Fibroblast of skin of left quadriceps (primary cell): Measurements from ENCODE around the gene GET4.
"Not testable (repeated sequence)": the region's sequence is repeated elsewhere in the genome, so short reads cannot be mapped to it uniquely, and the experiment has no call there.

ENCODE experiments used
- DNase-seq, 2 experiments: peaks; one replicate each; pipeline ENCODE4 v3.0.0-alpha.2; 2013; ENCODE audit warnings: low read depth in 2 of 2

Gene GET4

DNA sequence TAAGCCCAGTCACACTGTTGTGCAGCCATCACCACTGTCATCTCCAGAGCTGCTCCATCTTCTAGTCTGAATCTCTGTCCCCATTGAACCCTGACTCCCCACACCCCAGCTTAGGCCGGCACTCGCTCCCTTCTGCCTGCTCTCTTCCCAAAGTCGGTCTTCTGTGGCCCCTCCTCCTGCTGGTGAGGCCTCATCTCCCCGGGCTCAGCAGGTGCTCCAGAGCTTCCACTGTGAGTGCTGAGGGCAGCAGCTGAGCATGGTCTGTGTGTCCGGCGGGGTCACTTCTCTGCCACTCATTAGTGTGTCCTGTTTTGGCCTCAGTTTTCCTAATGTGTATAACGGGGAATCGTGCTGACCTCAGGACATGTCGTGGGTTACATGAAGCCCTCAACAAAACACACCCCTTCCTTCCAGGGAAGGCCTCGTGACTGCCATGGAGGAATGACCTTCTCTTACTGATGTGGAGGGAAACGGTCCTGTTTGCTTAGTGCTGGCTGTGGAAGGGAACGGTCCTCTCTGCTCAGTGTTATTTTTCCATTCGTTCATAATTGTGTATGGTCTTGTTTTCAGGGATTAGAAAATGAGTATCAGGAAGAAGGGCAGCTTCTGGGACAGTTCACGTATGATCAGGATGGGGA lies 4.3 kb upstream of the GET4 start:
- no peak for DNase-seq

DNA sequence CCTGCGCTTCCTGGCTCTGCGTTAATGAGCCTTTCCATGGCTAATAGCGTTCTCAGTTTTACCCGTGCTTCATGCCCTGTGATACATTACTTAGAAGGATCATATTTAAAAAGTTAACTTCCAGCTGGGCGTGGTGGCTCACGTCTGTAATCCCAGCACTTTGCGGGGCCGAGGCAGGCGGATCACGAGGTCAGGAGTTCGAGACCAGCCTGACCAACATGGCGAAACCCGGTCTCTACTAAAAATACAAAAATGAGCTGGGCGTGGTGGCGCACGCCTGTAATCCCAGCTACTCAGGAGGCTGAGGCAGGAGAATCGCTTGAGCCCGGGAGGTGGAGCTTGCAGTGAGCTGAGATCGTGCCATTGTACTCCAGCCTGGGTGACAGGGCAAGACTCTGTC lies 3.7 kb upstream of the GET4 start:
- DNase-seq = not testable (repeated sequence)

DNA sequence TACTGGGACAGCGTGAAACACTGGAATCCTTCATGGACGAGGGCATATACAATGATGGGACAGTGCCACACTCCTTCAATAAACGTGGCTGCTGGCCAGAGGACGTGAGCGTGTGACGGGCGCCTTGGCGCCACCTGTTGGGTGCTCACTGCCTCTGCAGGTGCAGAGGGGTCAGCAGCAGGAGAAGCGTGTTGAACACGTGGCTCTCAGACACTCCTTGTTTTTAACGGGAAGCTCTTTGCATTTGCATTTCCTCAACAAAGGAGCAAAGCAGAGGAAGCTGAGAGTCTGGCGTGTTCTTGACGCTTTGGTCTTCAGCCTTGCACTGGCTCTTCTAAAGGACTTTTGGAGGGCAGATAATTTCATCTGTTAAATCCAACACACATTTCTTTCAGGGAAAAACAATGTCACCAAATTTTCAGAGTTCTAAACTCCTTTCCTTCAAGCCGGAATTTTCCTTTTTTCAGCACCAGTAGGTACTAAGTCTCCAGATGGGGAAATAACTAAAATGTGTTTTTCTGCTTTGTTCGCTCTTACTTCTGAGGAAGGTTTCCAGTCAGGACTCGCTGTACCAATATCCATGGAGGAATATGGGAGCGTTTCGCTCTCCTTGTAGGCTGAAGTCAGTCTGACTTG lies 2.9 kb upstream of the GET4 start:
- DNase-seq = peak; percentile 36 to 40

DNA sequence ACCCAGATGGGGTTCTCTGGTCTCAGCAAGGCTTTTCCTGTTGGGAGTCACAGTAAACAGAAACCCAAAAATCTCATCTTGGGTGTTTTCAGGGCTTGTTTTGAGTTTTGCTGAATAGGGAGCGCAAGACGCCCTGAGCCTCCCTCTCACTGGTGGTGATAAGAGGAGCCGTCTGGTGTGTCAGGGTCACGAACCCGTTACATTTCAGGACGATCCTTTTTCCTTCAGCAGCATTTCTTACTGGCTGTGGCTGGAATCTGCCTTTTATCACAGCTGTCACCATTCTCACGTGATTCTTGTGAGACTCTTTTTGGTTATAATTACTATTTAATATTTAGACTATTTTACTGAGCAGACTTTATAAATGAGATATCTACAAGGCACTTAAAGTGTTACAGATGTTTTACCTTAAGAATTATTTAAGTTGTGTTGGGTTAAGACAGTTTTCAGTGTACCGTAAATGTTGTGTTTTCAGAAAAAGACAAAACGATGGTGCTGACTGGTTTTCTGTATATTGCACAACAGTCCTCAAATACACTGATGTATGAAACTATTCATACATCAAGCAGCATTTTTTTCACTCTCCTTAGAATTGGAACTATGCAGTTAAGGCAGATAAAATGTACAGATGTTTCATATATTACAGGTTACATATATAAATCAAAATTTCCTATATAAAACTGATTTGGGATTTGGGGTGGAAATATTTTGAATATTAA lies 2.2 kb upstream of the GET4 start:
- no peak for DNase-seq

DNA sequence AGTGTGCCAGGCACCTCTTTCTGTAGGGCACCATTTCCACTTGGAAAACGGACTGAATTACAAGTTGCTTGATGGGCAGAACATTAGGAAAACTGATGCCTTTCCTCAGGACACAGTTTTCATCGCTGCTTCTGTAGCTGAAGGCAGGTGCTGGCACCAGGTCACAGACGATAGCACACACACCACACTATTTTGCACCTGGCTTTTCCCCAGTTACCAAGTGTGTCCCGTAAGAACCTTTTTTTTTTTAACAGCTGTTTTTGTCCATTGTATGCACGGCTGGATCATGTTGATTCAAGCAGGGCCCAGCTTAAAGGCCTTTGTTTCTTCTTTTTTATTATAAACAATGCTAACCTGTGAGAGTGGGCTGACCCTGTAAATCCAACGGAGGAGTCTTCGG lies 1.3 kb upstream of the GET4 start:
- no peak for DNase-seq

DNA sequence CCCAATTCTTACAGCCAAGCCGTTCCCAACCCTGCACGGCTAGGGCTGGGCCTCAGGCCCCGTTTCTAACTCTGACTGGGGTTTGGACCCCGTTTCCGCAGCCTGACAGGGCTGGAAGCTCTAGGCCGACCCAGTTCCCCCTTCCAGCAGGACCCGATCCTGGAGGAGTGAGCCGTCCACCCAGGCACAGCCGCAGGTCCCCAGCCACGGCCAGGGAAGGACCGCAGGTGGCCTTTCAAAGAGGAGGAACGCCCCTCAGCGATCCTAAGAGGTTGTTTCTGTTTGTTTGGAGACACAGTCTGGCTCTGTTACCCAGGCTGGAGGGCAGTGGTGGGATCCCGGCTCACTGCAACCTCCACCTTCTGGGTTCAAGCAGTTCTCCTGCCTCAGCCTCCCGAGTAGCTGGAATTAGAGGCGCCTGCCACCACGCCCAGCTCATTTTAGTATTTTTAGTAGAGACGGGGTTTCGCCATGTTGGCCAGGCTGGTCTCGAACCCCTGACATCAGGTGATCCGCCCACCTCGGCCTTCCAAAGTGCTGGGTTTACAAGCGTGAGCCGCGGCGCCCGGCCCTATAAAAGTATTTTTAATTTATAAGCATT lies 778 bp upstream of the GET4 start:
- DNase-seq = no peak

DNA sequence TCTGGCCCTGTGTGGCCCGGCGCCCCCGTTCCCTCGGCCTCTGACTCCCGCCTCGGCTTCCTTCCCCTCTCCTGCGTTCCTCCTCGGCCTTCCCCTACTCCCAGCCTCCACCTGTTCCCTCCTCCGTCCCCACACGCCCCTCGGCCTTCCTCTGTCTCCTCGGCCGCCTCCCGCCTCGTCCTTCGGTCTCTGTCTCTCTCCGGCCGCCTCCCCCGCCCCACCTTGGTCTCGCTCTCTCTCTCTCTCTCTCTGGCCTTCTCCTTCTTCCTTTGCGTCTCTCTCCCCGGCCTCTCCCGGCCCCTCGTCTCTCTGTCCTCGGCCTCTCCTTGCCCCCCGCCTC lies 588 bp downstream of the GET4 start:
- no peak for DNase-seq

DNA sequence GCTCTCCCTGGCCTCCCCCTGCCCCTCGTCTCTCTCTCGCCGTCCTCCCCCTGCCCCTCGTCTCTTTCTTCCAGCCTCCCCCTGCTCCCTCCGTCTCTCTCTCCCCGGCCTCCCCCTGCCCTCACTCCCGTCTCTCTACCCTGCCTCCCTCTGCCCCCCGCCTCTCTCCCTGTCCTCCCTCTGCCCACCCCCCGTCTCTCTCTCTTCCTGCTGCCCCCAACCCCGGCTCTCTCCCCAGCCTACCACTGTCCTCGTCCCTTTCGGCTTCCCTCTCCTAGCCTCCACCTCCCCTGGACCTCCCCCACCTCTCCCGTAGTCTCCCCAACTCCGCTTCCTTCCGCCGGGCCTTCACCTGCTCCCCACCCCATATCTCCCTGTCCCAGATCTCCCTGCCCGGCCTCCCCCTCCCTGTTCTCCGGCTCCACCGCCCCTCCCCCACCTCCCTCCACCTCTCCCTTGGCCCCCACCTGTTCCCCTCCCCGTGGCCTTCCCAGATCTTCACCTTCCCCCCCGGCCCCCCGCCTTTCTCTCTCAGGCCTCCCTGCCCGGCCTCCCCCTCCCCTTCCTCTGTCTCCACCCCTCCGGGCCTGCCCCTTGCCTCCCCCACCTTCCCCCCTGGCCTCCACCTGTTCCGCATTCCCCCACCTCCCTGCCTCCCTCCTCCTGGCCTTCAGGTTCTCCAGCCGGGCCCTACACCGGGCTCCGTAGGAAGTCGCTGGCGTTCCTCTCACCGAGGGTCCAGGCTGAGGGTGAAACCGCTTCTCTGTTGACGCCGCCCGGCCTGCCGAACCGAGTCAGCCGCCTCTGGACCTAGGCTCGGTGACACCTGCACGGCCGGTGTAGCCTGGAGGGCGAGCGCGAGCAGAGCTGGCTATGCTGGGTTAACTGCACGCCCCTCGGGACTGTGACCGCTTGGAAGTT lies 1.2 kb downstream of the GET4 start:
- DNase-seq = no peak

DNA sequence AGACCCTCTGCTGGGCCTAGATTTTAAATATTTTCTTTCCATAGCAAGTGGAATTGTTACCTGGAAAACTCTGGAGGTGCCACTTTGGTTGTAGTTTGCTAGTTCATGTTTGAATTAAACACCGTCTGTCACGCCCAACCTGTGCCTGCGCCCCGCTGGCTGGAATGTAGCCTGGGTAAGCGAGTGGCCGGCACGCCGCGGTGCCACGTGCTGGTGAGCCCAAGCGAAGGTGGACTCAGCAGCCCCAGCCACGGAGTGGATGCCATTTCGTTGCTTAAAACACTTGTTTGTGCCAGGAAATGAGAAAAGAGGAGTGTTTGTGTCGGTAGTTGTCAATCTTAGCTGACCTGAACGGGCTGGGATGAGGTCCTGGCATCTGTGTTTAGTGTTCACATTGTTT lies 2.7 kb downstream of the GET4 start:
- DNase-seq = no peak

DNA sequence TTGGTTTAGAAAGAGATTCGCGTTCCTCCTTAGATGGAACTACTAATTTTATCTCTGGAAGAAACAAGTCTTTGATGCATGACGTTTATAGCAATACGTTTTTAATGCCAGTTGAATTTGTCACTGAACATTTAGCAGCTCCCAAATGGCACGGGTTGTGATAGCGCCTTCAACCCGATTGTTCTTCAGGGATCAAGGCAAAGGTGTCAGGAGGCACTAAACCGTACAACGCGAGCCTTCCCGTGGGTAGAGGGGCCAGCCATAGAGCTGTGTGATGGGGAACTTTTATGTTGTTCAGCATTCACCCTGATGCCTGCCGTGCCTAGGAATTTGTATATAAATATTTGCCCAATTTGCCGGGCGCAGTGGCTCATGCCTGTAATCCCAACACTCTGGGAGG lies 3.4 kb downstream of the GET4 start:
- no peak for DNase-seq

DNA sequence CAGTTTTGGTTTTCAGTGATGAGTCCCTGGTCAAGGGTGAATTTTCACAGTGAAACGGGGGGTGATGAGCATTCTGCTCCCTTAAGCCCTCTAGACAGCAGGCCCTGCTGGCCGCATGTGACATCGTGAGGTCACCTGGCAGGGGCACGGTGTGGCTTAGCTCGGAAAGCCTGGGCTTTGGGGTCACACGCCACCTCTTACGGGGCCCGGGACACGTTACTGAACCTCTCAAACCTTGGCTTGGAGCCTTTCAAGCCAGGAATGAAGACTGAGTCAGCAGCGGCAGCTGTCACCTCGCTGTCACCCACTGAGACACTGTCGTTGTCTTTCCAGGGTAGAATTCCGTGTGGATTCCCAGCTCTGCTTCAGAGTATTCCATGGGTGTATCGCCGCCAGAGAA lies 4.1 kb downstream of the GET4 start:
- DNase-seq = no peak

DNA sequence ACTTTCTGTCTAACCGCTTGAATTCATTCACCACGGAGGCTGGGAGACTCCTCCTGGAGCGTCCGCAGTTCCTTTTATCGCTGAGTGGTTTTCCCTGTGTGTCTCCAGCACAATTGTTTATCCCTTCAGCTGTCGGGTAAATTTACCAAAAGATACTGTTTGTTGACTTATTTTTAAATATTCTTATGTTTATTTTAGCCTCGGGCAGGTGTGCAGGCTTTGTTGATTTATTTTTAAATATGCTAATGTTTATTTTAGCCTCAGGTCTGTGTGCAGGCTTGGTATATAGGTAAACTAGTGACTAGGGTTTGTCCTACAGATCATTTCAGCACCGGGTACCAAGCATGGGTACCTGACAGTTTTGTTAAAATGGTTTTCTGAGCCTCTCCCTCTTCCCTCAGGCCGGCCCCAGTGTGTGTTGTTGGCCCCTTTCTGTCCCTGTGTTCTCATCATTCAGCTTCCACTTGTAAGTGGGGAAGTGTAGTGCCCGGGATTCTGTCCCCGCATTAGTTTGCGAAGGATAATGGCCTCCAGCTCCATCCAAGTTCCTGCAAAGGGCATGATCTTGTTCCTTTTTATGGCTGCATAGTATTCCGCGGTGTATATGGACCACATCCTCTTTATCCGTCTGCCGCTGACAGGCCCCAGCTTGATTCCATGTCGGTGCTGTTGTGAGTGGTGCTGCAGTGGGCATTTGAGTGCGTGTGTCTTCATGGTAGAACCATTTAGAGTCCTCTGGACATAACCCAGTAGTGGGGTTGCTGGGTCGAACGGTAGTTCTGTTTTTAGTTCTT lies 5.3 kb downstream of the GET4 start:
- no peak for DNase-seq

DNA sequence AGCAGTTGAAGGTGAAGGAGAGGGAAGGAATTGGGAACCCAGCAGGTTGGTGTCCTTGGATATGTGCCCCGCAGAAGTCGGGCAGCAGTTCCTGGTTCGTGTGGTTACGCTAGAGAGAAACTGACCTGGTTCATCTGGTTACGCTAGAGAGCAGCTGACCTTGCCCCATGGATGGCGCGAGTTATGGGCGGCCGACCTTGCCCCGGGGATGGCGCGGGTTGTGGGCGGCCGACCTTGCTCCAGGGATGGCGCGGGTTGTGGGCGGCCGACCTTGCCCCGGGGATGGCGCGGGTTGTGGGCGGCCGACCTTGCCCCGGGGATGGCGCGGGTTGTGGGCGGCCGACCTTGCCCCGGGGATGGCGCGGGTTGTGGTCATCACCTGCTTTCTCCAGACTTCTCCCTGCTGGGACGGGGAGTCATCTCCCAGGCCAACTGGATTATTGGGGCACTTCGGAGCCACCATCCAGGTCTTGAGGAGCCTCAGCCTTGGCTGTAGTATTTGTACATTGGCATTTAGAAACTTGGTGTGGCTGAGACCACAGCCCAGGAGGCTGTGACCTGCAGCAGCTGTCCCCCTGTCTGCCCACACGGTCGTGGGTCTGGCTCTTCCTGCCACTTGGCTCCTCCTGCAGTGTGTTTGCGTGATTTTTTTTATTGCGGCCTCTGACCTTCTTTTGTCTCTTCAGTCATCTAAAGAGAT lies 6.1 kb downstream of the GET4 start:
- DNase-seq = no peak

DNA sequence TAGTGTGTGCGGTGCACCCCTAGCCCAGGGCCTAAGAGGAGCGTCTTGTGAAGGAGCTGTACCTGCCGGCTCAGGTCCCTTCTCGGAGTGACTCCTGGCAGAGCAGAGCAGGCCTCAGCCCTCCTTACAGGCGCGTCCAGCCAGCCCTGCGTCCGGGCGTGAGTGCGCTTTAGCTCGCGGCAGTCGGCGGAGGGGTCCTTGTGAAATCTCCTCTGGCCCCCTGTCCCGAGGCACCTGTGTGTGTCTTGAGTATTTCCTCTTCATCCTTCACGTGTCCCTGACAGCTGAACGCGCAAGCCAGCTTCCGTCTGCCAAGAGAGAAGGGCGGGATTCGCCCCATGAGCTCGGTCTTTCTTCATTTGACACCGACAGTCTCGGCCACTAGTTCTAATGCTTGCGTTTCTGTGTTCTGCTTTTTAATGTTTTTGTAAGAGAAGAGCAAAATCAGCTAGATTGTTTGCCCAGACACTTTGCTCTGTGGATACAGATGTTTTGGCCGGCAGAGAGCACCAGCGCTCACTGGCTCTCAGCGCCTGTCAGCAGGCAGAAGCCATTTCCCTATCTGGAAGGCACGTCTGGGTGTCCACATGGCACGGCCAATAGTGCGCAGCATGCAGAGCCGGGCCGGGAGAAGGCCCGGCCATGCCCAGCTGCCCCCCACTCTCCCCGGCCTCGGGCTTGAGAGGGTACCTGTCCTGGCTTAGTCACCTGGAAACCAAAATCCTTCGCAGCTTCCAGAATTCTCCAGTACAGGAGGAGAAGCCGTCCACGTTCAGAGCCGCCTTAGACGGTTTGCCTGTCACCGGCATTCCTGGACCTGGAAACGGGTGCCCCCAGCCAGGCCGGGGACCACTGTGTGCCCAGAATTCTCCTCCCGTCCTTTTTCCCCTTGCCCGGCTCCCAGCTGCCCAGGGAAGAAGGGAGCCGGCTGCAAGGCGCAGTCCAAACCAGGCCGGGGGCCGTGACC lies 7.0 kb downstream of the GET4 start:
- DNase-seq = no peak

DNA sequence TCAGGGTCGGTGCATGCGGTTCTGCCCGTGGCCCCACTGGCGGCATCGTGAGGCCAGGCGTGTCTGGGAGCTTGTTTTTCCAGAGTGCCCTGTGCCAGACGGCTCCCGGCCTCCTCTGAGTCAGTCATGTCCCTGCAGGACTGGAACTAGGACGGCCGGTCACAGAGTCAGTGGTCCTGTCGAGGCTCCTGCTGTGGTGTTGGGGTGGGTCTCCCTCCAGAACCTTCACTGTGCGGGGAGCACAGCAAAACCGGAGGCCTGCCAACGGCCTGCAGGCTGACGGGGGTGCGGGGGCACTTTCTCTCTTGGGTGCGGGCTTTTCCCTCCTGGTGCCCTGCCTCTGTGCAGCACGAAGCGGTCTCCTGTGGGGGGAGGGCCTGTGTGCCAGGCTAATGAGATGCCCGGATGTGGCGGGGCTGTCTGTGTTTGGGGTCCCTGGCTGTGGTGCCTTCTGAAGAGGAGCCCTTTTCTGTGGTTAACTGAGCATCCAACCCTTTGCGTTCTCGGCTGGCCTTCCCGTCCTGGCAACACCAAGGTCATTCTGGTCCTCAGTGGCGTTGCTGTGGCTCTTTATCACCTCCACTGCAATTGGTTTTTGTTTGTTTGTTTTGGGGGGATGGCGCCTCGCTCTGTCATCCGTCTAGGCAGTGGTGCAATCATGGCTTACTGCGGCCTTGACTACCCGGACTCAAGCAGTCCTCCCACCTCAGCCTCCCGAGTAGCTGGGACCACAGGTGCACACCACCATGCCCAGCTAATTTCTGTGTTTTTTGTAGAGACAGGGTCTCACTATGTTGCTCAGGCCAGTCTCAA lies 8.0 kb downstream of the GET4 start:
- no peak for DNase-seq

DNA sequence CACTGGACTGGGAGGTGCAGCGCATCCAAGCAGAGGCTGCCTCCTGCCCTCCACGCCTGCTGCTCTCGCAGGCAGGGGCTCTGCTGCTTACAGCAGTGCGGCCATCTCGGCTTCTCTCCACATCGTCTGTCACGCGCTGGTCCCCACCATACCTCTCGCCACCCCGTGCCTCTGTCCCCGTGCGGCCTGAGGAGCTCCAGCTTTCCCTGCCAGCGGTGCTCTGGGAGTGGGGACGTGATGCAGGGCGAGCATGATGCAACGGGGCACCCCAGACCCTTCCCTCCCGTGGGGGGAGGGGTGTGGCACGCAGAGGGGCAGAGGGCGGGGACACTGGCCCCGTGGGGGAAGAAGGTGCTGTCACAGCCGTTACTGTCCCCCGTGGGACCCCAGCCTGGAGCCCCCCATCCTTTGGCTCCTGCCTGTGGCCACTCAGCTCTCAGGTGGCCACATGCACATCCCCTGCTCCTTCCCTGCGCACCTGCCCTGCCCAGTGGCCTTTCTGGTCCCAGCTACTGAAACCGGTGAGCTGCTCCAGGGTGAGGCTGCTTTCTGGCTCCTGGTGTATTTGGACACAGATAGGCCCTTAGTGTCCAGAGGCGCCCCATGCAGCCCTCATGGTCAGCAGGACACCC lies 9.0 kb downstream of the GET4 start:
- DNase-seq = no peak

DNA sequence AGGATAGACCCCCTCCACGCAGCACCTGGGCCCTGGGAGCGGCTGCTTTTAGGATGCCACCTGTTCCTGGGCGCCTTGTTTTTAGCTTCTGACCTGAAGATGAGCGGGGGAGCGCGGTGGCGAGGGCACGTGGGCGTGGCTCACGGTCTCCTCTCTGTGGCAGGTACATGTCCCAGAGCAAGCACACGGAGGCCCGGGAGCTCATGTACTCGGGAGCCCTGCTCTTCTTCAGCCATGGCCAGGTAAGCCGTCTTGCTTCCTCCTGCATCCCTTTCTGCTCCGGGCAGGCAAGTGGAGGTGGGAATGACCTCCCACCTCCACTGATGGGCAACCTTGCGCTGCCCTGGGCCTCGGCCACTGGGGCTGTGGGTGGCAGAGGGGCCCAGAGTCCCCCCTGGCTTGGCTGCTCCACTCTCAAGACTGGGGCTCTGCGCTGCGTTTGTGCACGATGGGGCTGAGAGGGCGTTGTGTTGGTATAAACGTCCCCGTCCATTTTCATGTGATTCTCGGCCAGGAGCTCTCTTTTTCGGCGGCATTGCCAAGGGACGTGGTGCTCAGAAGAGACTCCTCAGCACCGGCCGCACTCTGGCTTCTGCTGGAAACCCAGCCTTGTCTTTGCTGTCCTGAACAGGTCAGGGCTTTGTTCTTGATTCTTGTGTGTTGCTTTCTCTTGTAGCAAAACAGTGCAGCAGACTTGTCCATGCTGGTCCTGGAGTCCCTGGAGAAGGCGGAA lies 9.7 kb downstream of the GET4 start:
- DNase-seq = no peak
